ENCODE data around the gene PKDREJ.

DNA sequence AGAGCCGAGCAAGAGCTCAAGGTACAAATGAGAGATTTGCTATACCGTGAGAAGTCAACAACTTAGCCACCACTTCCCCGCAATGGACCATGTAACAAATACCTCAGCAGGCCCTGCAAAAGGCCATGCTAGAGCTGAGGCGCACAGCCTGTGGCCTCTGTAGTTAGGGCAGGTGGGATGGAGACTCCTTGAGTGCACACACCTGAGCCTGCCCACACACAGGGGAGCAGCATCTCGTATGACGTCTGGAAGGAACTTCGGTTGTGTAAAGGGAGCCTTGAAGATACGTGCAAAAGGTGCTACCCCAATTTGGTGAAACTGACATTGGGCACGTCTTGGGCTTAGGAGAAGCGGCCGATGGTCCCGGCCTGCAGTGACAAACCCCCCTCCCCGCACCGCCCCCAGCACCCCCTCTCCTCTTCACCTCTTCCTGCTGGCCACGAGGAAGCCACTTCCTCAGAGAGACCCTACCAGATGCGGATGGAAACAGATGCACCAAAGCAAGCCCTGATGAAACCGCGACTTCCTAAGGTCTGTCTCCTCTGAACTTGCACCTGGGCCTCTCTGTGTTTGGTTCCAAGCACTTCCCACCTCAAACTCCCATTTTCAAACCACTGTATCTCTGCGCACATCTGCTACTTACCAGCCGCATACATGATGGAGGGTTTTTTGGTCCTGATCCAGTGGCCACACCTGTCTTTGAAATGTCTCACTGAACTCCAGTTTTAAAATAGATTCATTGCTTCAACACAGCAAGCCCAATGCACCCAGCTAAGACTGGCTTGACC is 23.7 kb downstream of the PKDREJ start:
- TF ChIP-seq, protein P1, sequence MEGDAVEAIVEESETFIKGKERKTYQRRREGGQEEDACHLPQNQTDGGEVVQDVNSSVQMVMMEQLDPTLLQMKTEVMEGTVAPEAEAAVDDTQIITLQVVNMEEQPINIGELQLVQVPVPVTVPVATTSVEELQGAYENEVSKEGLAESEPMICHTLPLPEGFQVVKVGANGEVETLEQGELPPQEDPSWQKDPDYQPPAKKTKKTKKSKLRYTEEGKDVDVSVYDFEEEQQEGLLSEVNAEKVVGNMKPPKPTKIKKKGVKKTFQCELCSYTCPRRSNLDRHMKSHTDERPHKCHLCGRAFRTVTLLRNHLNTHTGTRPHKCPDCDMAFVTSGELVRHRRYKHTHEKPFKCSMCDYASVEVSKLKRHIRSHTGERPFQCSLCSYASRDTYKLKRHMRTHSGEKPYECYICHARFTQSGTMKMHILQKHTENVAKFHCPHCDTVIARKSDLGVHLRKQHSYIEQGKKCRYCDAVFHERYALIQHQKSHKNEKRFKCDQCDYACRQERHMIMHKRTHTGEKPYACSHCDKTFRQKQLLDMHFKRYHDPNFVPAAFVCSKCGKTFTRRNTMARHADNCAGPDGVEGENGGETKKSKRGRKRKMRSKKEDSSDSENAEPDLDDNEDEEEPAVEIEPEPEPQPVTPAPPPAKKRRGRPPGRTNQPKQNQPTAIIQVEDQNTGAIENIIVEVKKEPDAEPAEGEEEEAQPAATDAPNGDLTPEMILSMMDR (IDR thresholded peaks at IDR 0.05) = peak in 1 of 6 experiments; percentile 4
- TF ChIP-seq POLR2A (IDR thresholded peaks at IDR 0.05) = no peak
